GM12878 (cell line): ENCODE measurements around the gene PRRC2A. TPM values are rescaled to one million over a fixed set of nuclear protein-coding genes. Genes with fewer than 3 reads are reported as not detected.
A peak's percentile ranks its signal among the peaks of the same experiment; 100 is the strongest.

Source experiments
- E2F8 ChIP-seq: fragments of 450-650 bp; IDR thresholded peaks from 2 replicates; pipeline ENCODE4 v1.6.1; 2018; ENCODE audit warnings: mild to moderate bottlenecking, low read depth, moderate library complexity; ENCODE audit not compliant: partially characterized antibody
- EGR1 ChIP-seq, 2 experiments: IDR thresholded peaks; 1 replicate in 1 of 2; 2 replicates in 1 of 2; pipeline ENCODE4 v1.6.1; 2011 to 2012; ENCODE audit warnings: low read depth in 2 of 2, low read length in 2 of 2, borderline replicate concordance in 1 of 2, mild to moderate bottlenecking in 1 of 2, moderate library complexity in 1 of 2
- ESRRA ChIP-seq: IDR thresholded peaks from 2 replicates; pipeline ENCODE4 v1.6.1; 2012; ENCODE audit warnings: mild to moderate bottlenecking, low read length, improper control_type of control experiment
- FOXK2 ChIP-seq: fragments of 450-650 bp; IDR thresholded peaks from 2 replicates; pipeline ENCODE4 v1.6.1; 2017; ENCODE audit warnings: mild to moderate bottlenecking, moderate library complexity
- HDGF ChIP-seq: fragments of 450-650 bp; IDR thresholded peaks from 2 replicates; pipeline ENCODE4 v1.6.1; 2016; ENCODE audit warnings: antibody characterized with exemption
- IKZF1 ChIP-seq: fragments of 450-650 bp; conservative IDR thresholded peaks from 2 replicates; pipeline ENCODE4 v1.6.1; 2017; ENCODE audit warnings: antibody characterized with exemption, mild to moderate bottlenecking
- KDM1A ChIP-seq: fragments of 200-600 bp; sonication (generic); IDR thresholded peaks from 2 replicates; pipeline ENCODE4 v1.6.1; 2016; ENCODE audit warnings: borderline replicate concordance
- MTA3 ChIP-seq: IDR thresholded peaks from 2 replicates; pipeline ENCODE4 v1.6.1; 2012; ENCODE audit warnings: low read length, inconsistent platforms, borderline replicate concordance
- RAD51 ChIP-seq: fragments of 450-650 bp; IDR thresholded peaks from 2 replicates; pipeline ENCODE4 v1.6.1; 2016; ENCODE audit warnings: moderate library complexity, mild to moderate bottlenecking, inconsistent platforms
- SIN3A ChIP-seq: IDR thresholded peaks from 2 replicates; pipeline ENCODE4 v1.6.1; 2012; ENCODE audit warnings: low read depth, low read length, improper control_type of control experiment
- SIX5 ChIP-seq: IDR thresholded peaks from 2 replicates; pipeline ENCODE4 v1.6.1; 2011; ENCODE audit warnings: mild to moderate bottlenecking, low read depth, low read length, moderate library complexity; ENCODE audit not compliant: severe bottlenecking
- SMAD5 ChIP-seq: IDR thresholded peaks from 2 replicates; pipeline ENCODE4 v1.6.1; 2016; ENCODE audit warnings: antibody characterized with exemption, low read depth
- SMARCA5 ChIP-seq: fragments of 450-650 bp; IDR thresholded peaks from 2 replicates; pipeline ENCODE4 v1.6.1; 2017; ENCODE audit warnings: mild to moderate bottlenecking
- STAT3 ChIP-seq: IDR thresholded peaks from 2 replicates; pipeline ENCODE4 v1.6.1; 2011; ENCODE audit warnings: low read depth, low read length, improper control_type of control experiment
- polyA plus RNA-seq, 11 experiments: library from polyadenylated mRNA; depleted of rRNA in 4 of 11; unstranded in 6 of 11; stranded (reverse) in 5 of 11; fragments of >200 nt; fragmentation: Nextera tagmentation in 4 of 11; fragmentation: Illumina TruSeq in 1 of 11; extraction: Ambion mirVana in 4 of 11; extraction: Trizol in 1 of 11; gene quantifications; 1 replicate in 1 of 11; 2 replicates in 10 of 11; pipeline versions ENCODE4 v1.2.1 to v1.2.3, GENCODE V29; 2011 to 2016; ENCODE audit warnings: inconsistent platforms in 2 of 11, missing spikeins in 2 of 11, low read depth in 1 of 11
- total RNA-seq, 4 experiments: library from RNA; depleted of rRNA in 3 of 4; stranded (reverse); fragments of >200 nt in 3 of 4; fragmentation: Illumina TruSeq in 1 of 4; extraction: Trizol in 1 of 4; gene quantifications; 2 replicates each; pipeline versions ENCODE4 v1.2.1 to v1.2.3, GENCODE V29; 2013 to 2021
- TF ChIP-seq, protein P1 (sequence below): fragments of 450-650 bp; IDR thresholded peaks from 2 replicates; pipeline ENCODE4 v1.6.1; 2017; ENCODE audit warnings: low read depth, mild to moderate bottlenecking, moderate library complexity
- TF ChIP-seq, protein P2 (sequence below): fragments of 450-650 bp; IDR thresholded peaks from 2 replicates; pipeline ENCODE4 v1.6.1; 2017; ENCODE audit warnings: mild to moderate bottlenecking, moderate library complexity
- TF ChIP-seq, protein P3 (sequence below): IDR thresholded peaks from 2 replicates; pipeline ENCODE4 v1.6.1; 2012; ENCODE audit warnings: low read depth, low read length, improper control_type of control experiment
- TF ChIP-seq, protein P4 (sequence below): fragments of 450-650 bp; IDR thresholded peaks from 2 replicates; pipeline ENCODE4 v1.6.1; 2014; ENCODE audit warnings: mild to moderate bottlenecking

The PRRC2A gene
- total and polyA plus RNA-seq, 10 of the 15 experiments (the other 5 are each of a cell fraction or from before 2014, with no cell fraction given) = 0.40 to 244 (median 61.3) TPM

- peak; percentile 24; the same call in 1 of the 2 replicates for TF ChIP-seq SMARCA5
- TF ChIP-seq, protein P1, sequence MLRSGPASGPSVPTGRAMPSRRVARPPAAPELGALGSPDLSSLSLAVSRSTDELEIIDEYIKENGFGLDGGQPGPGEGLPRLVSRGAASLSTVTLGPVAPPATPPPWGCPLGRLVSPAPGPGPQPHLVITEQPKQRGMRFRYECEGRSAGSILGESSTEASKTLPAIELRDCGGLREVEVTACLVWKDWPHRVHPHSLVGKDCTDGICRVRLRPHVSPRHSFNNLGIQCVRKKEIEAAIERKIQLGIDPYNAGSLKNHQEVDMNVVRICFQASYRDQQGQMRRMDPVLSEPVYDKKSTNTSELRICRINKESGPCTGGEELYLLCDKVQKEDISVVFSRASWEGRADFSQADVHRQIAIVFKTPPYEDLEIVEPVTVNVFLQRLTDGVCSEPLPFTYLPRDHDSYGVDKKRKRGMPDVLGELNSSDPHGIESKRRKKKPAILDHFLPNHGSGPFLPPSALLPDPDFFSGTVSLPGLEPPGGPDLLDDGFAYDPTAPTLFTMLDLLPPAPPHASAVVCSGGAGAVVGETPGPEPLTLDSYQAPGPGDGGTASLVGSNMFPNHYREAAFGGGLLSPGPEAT = peak; percentile 32; the same call in 1 of the 2 replicates
- TF ChIP-seq, protein P2, sequence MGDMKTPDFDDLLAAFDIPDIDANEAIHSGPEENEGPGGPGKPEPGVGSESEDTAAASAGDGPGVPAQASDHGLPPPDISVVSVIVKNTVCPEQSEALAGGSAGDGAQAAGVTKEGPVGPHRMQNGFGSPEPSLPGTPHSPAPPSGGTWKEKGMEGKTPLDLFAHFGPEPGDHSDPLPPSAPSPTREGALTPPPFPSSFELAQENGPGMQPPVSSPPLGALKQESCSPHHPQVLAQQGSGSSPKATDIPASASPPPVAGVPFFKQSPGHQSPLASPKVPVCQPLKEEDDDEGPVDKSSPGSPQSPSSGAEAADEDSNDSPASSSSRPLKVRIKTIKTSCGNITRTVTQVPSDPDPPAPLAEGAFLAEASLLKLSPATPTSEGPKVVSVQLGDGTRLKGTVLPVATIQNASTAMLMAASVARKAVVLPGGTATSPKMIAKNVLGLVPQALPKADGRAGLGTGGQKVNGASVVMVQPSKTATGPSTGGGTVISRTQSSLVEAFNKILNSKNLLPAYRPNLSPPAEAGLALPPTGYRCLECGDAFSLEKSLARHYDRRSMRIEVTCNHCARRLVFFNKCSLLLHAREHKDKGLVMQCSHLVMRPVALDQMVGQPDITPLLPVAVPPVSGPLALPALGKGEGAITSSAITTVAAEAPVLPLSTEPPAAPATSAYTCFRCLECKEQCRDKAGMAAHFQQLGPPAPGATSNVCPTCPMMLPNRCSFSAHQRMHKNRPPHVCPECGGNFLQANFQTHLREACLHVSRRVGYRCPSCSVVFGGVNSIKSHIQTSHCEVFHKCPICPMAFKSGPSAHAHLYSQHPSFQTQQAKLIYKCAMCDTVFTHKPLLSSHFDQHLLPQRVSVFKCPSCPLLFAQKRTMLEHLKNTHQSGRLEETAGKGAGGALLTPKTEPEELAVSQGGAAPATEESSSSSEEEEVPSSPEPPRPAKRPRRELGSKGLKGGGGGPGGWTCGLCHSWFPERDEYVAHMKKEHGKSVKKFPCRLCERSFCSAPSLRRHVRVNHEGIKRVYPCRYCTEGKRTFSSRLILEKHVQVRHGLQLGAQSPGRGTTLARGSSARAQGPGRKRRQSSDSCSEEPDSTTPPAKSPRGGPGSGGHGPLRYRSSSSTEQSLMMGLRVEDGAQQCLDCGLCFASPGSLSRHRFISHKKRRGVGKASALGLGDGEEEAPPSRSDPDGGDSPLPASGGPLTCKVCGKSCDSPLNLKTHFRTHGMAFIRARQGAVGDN = no peak; the same call in 1 of the 2 replicates
- TF ChIP-seq HDGF = no peak; the same call in 1 of the 2 replicates
- no peak for TF ChIP-seq ESRRA
- TF ChIP-seq, protein P3, sequence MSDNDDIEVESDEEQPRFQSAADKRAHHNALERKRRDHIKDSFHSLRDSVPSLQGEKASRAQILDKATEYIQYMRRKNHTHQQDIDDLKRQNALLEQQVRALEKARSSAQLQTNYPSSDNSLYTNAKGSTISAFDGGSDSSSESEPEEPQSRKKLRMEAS = peak; percentile 14; the same call in 1 of the 2 replicates
- no peak for TF ChIP-seq FOXK2
- peak; percentile 97 for TF ChIP-seq IKZF1
- TF ChIP-seq KDM1A = no peak
- TF ChIP-seq EGR1 (IDR thresholded peaks at IDR 0.05; ENCODE audit: borderline replicate concordance in 1 of 2, low read depth in 2 of 2, low read length in 2 of 2) = peak in 1 of 2 experiments; percentile 75; a peak in 1 of 3 replicates
- TF ChIP-seq E2F8 = peak; percentile 76
- peak; percentile 93 for TF ChIP-seq SIX5
- no peak for TF ChIP-seq MTA3
- TF ChIP-seq RAD51 = peak; percentile 70
- TF ChIP-seq, protein P4, sequence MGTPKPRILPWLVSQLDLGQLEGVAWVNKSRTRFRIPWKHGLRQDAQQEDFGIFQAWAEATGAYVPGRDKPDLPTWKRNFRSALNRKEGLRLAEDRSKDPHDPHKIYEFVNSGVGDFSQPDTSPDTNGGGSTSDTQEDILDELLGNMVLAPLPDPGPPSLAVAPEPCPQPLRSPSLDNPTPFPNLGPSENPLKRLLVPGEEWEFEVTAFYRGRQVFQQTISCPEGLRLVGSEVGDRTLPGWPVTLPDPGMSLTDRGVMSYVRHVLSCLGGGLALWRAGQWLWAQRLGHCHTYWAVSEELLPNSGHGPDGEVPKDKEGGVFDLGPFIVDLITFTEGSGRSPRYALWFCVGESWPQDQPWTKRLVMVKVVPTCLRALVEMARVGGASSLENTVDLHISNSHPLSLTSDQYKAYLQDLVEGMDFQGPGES = 0 out of 2 replicates have a peak, but pooled peaks have one; percentile 32
- TF ChIP-seq SIN3A = peak; percentile 61; the same call in 1 of the 2 replicates
- no peak for TF ChIP-seq STAT3
- TF ChIP-seq SMAD5 = 0 out of 2 replicates have a peak, but pooled peaks have one; percentile 61
Observed at GRCh38 chr6:31665501-31666336, 45.2 kb downstream of the PRRC2A start, which contains the start of gene CSNK2B (continued).
